Measurements from ENCODE around the gene RGP1.

The RGP1 gene

GRCh38 chr9:35748858-35749514 is at the start of gene RGP1, which contains the start of gene GBA2:
RGP1 (plus strand) TSS chr9:35749287; CDS start chr9:35749756, 469 bp downstream.
GBA2 (minus strand) TSS chr9:35749228; CDS start chr9:35748704, 524 bp downstream.
- FAIRE-seq = no peak

- FAIRE-seq = no peak
Observed at GRCh38 chr9:35700031-35700430, 49.1 kb upstream of the RGP1 start.

GRCh38 chr9:35700942-35701341 is 48.1 kb upstream of the RGP1 start:
- FAIRE-seq = no peak

GRCh38 chr9:35702696-35703095 is 46.4 kb upstream of the RGP1 start:
- FAIRE-seq = no peak

GRCh38 chr9:35703906-35704672 is 45.0 kb upstream of the RGP1 start:
- no peak for FAIRE-seq

GRCh38 chr9:35705372-35705771 is 43.7 kb upstream of the RGP1 start:
- FAIRE-seq = no peak

GRCh38 chr9:35705836-35706430 is 43.2 kb upstream of the RGP1 start:
- FAIRE-seq = no peak

- no peak for FAIRE-seq
Observed at GRCh38 chr9:35706951-35707350, 42.1 kb upstream of the RGP1 start.

- no peak for FAIRE-seq
Observed at GRCh38 chr9:35708146-35708545, 40.9 kb upstream of the RGP1 start.

- FAIRE-seq = no peak
Observed at GRCh38 chr9:35710818-35711500, 38.1 kb upstream of the RGP1 start.

- FAIRE-seq = no peak
Observed at GRCh38 chr9:35711501-35712428, 37.3 kb upstream of the RGP1 start.

GRCh38 chr9:35712762-35713400 is 36.2 kb upstream of the RGP1 start:
- FAIRE-seq = no peak

GRCh38 chr9:35713578-35713977 is 35.5 kb upstream of the RGP1 start:
- FAIRE-seq = no peak

- no peak for FAIRE-seq
Observed at GRCh38 chr9:35714123-35714522, 35.0 kb upstream of the RGP1 start.

- no peak for FAIRE-seq
Observed at GRCh38 chr9:35714579-35715252, 34.4 kb upstream of the RGP1 start.

GRCh38 chr9:35716230-35716629 is 32.9 kb upstream of the RGP1 start:
- FAIRE-seq = no peak

GRCh38 chr9:35717132-35717870 is 31.8 kb upstream of the RGP1 start:
- no peak for FAIRE-seq

- FAIRE-seq = no peak
Observed at GRCh38 chr9:35718721-35719511, 30.2 kb upstream of the RGP1 start.

- no peak for FAIRE-seq
Observed at GRCh38 chr9:35719546-35719945, 29.5 kb upstream of the RGP1 start.

- no peak for FAIRE-seq
Observed at GRCh38 chr9:35723426-35723825, 25.7 kb upstream of the RGP1 start.

Measured in G401.6 (cell line).